GM23338 (cell line): Measurements from ENCODE around the gene KLK11. TPM values are rescaled to one million over a fixed set of nuclear protein-coding genes. Genes with fewer than 3 reads are reported as not detected.

ENCODE experiments used
- ATAC-seq: fragments of 200-7000 bp; cut with Tn5 transposase; 3 replicates; pipeline ENCODE4 v1.9.1; 2020
- DNase-seq: peaks from one replicate; pipeline ENCODE4 v3.0.0-alpha.2; 2015; ENCODE audit warnings: low spot score
- H2AFZ ChIP-seq: fragments of 200-600 bp; sonication (generic); 2 replicates; pipeline ENCODE4 v1.8.0; 2016; ENCODE audit warnings: antibody characterized with exemption, mild to moderate bottlenecking, moderate library complexity
- H3F3A ChIP-seq: fragments of 200-600 bp; sonication (generic); replicated peaks from 2 replicates; pipeline ENCODE4 v1.8.0; 2017; ENCODE audit warnings: antibody characterized with exemption, mixed run types, low read depth
- H3K27ac ChIP-seq: fragments of 200-600 bp; sonication (generic); 2 replicates; pipeline ENCODE4 v1.6.1; 2016; ENCODE audit warnings: low read depth
- H3K27me3 ChIP-seq: fragments of 200-600 bp; sonication (generic); 2 replicates; pipeline ENCODE4 v1.8.0; 2016; ENCODE audit warnings: mild to moderate bottlenecking, mixed run types, moderate library complexity; ENCODE audit not compliant: insufficient read depth
- H3K36me3 ChIP-seq: fragments of 200-600 bp; sonication (generic); 2 replicates; pipeline ENCODE4 v1.8.0; 2016; ENCODE audit warnings: mild to moderate bottlenecking; ENCODE audit not compliant: insufficient read depth
- H3K4me1 ChIP-seq: fragments of 200-600 bp; sonication (generic); 2 replicates; pipeline ENCODE4 v1.8.0; 2016; ENCODE audit warnings: mild to moderate bottlenecking, moderate library complexity; ENCODE audit not compliant: insufficient read depth
- H3K4me2 ChIP-seq: fragments of 200-600 bp; sonication (generic); 2 replicates; pipeline ENCODE4 v1.7.1; 2017; ENCODE audit warnings: mixed run types
- H3K4me3 ChIP-seq: fragments of 200-600 bp; sonication (generic); 2 replicates; pipeline ENCODE4 v1.6.1; 2016; ENCODE audit warnings: mixed run types
- H3K79me2 ChIP-seq: fragments of 200-600 bp; sonication (generic); replicated peaks from 2 replicates; pipeline ENCODE4 v1.8.0; 2017; ENCODE audit warnings: mild to moderate bottlenecking; ENCODE audit not compliant: insufficient read depth
- H3K9me2 ChIP-seq: fragments of 200-600 bp; sonication (generic); 2 replicates; pipeline ENCODE4 v1.8.0; 2017; ENCODE audit not compliant: insufficient read depth
- H4K20me1 ChIP-seq: fragments of 200-600 bp; sonication (generic); replicated peaks from 2 replicates; pipeline ENCODE4 v1.8.0; 2017; ENCODE audit warnings: mild to moderate bottlenecking; ENCODE audit not compliant: insufficient read depth
- H3K27ac Mint-ChIP-seq: 2 replicates; pipeline ENCODE4 v1.8.0; 2020; ENCODE audit warnings: inconsistent platforms, mild to moderate bottlenecking, moderate library complexity, mixed read lengths
- H3K27me3 Mint-ChIP-seq: 3 replicates; pipeline ENCODE4 v1.8.0; 2022; ENCODE audit warnings: low read depth, mild to moderate bottlenecking, moderate library complexity, mixed read lengths, inconsistent platforms; ENCODE audit not compliant: insufficient read depth, poor library complexity
- H3K36me3 Mint-ChIP-seq: 3 replicates; pipeline ENCODE4 v1.8.0; 2021; ENCODE audit warnings: low read depth, mild to moderate bottlenecking, inconsistent platforms, moderate library complexity, mixed read lengths
- H3K4me1 Mint-ChIP-seq: 3 replicates; pipeline ENCODE4 v1.8.0; 2020; ENCODE audit warnings: mild to moderate bottlenecking, inconsistent platforms, mixed read lengths
- H3K4me3 Mint-ChIP-seq: 3 replicates; pipeline ENCODE4 v1.8.0; 2021; ENCODE audit warnings: moderate library complexity, mild to moderate bottlenecking, inconsistent platforms, mixed read lengths
- H3K9me3 Mint-ChIP-seq: 3 replicates; pipeline ENCODE4 v1.8.0; 2020; ENCODE audit warnings: moderate library complexity, mild to moderate bottlenecking, inconsistent platforms, mixed read lengths
- CREB1 ChIP-seq: fragments of 250-450 bp; sonication (Bioruptor Pico); IDR thresholded peaks from 2 replicates; pipeline ENCODE4 v1.5.0; 2020; ENCODE audit warnings: low read depth, mild to moderate bottlenecking, moderate library complexity
- ETS1 ChIP-seq: IDR thresholded peaks from 2 replicates; pipeline ENCODE4 v1.6.1; 2016; ENCODE audit warnings: antibody characterized with exemption
- EZH2phosphoT487 ChIP-seq: fragments of 200-600 bp; sonication (generic); IDR thresholded peaks from one replicate; pipeline ENCODE4 v1.8.1; 2018; ENCODE audit warnings: antibody characterized with exemption; ENCODE audit not compliant: unreplicated experiment
- NANOG ChIP-seq: IDR thresholded peaks from 2 replicates; pipeline ENCODE4 v1.6.1; 2016; ENCODE audit warnings: antibody characterized with exemption, borderline replicate concordance
- POLR2AphosphoS5 ChIP-seq: IDR thresholded peaks from 2 replicates; pipeline ENCODE4 v1.6.1; 2016; ENCODE audit warnings: antibody characterized with exemption, low read depth
- STAT1 ChIP-seq: IDR thresholded peaks from one replicate; pipeline ENCODE4 v1.6.1; 2016; ENCODE audit warnings: antibody characterized with exemption; ENCODE audit not compliant: unreplicated experiment
- ZNF114 ChIP-seq: fragments of 250-450 bp; sonication (Bioruptor Pico); IDR thresholded peaks from 2 replicates; pipeline ENCODE4 v1.5.0; 2020; ENCODE audit warnings: mild to moderate bottlenecking, moderate library complexity
- ZNF331 ChIP-seq: fragments of 250-450 bp; sonication (Bioruptor Pico); IDR thresholded peaks from 2 replicates; pipeline ENCODE4 v1.5.0; 2020; ENCODE audit warnings: low read depth, mild to moderate bottlenecking, moderate library complexity
- polyA plus RNA-seq: library from polyadenylated mRNA; unstranded; fragments of >200 nt; fragmentation: Nextera tagmentation; extraction: Ambion mirVana; gene quantifications from 2 replicates; pipeline ENCODE4 v1.2.1, GENCODE V29; 2016
- total RNA-seq: library from RNA; depleted of rRNA; stranded (reverse); fragments of >200 nt; shearing (Covaris generic); gene quantifications from 2 replicates; pipeline ENCODE4 v1.2.3, GENCODE V29; 2014
- TF ChIP-seq, protein P1 (sequence below): IDR thresholded peaks from one replicate; pipeline ENCODE4 v1.6.1; 2018; ENCODE audit warnings: antibody characterized with exemption; ENCODE audit not compliant: unreplicated experiment
- TF ChIP-seq, protein P2 (sequence below), 2 experiments: fragments of 200-600 bp in 1 of 2; sonication (generic) in 1 of 2; conservative IDR thresholded peaks; 2 replicates each; pipeline versions ENCODE4 v1.5.1 to v1.6.1; 2016 to 2017; ENCODE audit warnings: antibody characterized with exemption in 2 of 2, low read depth in 2 of 2, mild to moderate bottlenecking in 2 of 2, moderate library complexity in 1 of 2
- TF ChIP-seq, protein P3 (sequence below): fragments of 250-450 bp; sonication (Bioruptor Pico); IDR thresholded peaks from 2 replicates; pipeline ENCODE4 v1.5.0; 2020; ENCODE audit warnings: mild to moderate bottlenecking, moderate library complexity

Gene KLK11
- total and polyA plus RNA-seq, 2 experiments from 2014 or later: not detected

DNA sequence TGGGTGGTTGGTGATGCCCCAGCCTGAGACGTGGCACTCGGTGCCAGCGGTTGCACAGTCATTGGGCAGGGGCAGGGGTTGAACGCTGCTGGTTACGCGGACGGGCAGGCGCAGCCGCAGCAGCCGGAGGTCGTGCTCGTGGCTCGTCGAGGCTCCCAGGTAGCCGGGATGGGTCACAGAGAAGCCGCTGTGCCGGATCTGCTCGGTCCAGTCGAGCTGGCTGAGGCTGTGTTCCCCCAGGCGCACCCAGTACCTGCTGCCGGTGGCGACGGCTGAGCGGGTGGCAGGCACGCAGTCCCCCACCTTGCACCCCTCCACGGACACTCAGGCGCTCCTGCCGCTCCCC is 5.4 kb upstream of the KLK11 start (continued):
- TF ChIP-seq, protein P1, sequence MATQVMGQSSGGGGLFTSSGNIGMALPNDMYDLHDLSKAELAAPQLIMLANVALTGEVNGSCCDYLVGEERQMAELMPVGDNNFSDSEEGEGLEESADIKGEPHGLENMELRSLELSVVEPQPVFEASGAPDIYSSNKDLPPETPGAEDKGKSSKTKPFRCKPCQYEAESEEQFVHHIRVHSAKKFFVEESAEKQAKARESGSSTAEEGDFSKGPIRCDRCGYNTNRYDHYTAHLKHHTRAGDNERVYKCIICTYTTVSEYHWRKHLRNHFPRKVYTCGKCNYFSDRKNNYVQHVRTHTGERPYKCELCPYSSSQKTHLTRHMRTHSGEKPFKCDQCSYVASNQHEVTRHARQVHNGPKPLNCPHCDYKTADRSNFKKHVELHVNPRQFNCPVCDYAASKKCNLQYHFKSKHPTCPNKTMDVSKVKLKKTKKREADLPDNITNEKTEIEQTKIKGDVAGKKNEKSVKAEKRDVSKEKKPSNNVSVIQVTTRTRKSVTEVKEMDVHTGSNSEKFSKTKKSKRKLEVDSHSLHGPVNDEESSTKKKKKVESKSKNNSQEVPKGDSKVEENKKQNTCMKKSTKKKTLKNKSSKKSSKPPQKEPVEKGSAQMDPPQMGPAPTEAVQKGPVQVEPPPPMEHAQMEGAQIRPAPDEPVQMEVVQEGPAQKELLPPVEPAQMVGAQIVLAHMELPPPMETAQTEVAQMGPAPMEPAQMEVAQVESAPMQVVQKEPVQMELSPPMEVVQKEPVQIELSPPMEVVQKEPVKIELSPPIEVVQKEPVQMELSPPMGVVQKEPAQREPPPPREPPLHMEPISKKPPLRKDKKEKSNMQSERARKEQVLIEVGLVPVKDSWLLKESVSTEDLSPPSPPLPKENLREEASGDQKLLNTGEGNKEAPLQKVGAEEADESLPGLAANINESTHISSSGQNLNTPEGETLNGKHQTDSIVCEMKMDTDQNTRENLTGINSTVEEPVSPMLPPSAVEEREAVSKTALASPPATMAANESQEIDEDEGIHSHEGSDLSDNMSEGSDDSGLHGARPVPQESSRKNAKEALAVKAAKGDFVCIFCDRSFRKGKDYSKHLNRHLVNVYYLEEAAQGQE: no peak
- TF ChIP-seq STAT1: no peak
- TF ChIP-seq, protein P2, sequence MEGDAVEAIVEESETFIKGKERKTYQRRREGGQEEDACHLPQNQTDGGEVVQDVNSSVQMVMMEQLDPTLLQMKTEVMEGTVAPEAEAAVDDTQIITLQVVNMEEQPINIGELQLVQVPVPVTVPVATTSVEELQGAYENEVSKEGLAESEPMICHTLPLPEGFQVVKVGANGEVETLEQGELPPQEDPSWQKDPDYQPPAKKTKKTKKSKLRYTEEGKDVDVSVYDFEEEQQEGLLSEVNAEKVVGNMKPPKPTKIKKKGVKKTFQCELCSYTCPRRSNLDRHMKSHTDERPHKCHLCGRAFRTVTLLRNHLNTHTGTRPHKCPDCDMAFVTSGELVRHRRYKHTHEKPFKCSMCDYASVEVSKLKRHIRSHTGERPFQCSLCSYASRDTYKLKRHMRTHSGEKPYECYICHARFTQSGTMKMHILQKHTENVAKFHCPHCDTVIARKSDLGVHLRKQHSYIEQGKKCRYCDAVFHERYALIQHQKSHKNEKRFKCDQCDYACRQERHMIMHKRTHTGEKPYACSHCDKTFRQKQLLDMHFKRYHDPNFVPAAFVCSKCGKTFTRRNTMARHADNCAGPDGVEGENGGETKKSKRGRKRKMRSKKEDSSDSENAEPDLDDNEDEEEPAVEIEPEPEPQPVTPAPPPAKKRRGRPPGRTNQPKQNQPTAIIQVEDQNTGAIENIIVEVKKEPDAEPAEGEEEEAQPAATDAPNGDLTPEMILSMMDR (conservative IDR thresholded peaks at IDR 0.05; ENCODE audit: low read depth in 2 of 2): no peak

DNA sequence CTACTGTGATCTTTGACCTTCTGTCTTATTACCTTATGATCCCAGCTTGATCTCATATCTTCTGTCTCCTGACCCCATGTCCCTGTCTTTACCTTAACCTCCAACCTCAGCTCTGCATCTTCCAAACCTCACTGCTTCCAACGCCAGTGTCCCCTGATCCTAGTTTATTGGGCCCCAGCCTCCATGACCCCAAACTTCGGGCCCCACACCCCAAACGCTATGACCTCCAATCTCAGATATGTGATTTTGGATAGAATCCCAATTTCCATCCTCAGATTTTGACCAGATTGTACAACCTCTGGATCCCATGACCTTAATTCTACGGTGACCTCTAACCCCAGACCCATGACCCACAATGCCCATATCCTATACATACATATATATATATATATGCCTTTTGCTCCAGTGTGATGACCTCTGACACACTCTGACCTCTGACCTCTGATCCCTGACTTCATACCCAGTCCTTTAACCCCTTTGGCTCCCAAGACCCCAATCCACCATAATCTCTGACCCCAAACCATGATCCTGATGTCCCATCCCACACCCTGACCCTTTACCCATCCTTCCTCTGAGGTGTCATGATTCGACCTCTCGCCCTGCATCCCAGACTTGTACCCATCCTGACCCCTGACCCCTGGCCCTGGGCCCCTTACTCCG is 4.9 kb upstream of the KLK11 start:
- Histone ChIP-seq H3F3A (no peaks in the 10 kb centered on the region), H3K27ac (no peak overlapping the region), H3K4me3 (no peak overlapping the region), H3K27me3 (no peaks in the 10 kb centered on the region), H3K79me2 (no peaks in the 10 kb centered on the region), H3K4me1 (peaks cover 5% of the 10 kb centered on the region), H2AFZ (0 out of 2 replicates have a peak overlapping the region, but pooled peaks have one; percentile 10), H3K36me3 (no peaks in the 10 kb centered on the region), H3K9me2 (peaks cover 7% of the 10 kb centered on the region; the same call in 1 of the 2 replicates), H4K20me1 (no peaks in the 10 kb centered on the region), H3K4me2 (no peak overlapping the region)
- Mint-ChIP-seq H3K27me3 (peaks cover 18% of the 10 kb centered on the region), H3K4me3 (no peak overlapping the region; the same call in 2 of the 3 replicates), H3K9me3 (no peaks in the 10 kb centered on the region; the same call in 2 of the 3 replicates), H3K36me3 (peaks cover 3% of the 10 kb centered on the region; the same call in 1 of the 3 replicates), H3K4me1 (peaks cover 29% of the 10 kb centered on the region), H3K27ac (no peak overlapping the region)
- no peak for ATAC-seq
- no peak for DNase-seq
- TF ChIP-seq POLR2AphosphoS5 (no peak), ZNF331 (CRISPR knock-in tag) (no peak), ETS1 (no peak), STAT1 (no peak), EZH2phosphoT487 (no peak), ZNF114 (CRISPR knock-in tag) (no peak), NANOG (no peak), CREB1 (CRISPR knock-in tag) (no peak)
- TF ChIP-seq, protein P3, sequence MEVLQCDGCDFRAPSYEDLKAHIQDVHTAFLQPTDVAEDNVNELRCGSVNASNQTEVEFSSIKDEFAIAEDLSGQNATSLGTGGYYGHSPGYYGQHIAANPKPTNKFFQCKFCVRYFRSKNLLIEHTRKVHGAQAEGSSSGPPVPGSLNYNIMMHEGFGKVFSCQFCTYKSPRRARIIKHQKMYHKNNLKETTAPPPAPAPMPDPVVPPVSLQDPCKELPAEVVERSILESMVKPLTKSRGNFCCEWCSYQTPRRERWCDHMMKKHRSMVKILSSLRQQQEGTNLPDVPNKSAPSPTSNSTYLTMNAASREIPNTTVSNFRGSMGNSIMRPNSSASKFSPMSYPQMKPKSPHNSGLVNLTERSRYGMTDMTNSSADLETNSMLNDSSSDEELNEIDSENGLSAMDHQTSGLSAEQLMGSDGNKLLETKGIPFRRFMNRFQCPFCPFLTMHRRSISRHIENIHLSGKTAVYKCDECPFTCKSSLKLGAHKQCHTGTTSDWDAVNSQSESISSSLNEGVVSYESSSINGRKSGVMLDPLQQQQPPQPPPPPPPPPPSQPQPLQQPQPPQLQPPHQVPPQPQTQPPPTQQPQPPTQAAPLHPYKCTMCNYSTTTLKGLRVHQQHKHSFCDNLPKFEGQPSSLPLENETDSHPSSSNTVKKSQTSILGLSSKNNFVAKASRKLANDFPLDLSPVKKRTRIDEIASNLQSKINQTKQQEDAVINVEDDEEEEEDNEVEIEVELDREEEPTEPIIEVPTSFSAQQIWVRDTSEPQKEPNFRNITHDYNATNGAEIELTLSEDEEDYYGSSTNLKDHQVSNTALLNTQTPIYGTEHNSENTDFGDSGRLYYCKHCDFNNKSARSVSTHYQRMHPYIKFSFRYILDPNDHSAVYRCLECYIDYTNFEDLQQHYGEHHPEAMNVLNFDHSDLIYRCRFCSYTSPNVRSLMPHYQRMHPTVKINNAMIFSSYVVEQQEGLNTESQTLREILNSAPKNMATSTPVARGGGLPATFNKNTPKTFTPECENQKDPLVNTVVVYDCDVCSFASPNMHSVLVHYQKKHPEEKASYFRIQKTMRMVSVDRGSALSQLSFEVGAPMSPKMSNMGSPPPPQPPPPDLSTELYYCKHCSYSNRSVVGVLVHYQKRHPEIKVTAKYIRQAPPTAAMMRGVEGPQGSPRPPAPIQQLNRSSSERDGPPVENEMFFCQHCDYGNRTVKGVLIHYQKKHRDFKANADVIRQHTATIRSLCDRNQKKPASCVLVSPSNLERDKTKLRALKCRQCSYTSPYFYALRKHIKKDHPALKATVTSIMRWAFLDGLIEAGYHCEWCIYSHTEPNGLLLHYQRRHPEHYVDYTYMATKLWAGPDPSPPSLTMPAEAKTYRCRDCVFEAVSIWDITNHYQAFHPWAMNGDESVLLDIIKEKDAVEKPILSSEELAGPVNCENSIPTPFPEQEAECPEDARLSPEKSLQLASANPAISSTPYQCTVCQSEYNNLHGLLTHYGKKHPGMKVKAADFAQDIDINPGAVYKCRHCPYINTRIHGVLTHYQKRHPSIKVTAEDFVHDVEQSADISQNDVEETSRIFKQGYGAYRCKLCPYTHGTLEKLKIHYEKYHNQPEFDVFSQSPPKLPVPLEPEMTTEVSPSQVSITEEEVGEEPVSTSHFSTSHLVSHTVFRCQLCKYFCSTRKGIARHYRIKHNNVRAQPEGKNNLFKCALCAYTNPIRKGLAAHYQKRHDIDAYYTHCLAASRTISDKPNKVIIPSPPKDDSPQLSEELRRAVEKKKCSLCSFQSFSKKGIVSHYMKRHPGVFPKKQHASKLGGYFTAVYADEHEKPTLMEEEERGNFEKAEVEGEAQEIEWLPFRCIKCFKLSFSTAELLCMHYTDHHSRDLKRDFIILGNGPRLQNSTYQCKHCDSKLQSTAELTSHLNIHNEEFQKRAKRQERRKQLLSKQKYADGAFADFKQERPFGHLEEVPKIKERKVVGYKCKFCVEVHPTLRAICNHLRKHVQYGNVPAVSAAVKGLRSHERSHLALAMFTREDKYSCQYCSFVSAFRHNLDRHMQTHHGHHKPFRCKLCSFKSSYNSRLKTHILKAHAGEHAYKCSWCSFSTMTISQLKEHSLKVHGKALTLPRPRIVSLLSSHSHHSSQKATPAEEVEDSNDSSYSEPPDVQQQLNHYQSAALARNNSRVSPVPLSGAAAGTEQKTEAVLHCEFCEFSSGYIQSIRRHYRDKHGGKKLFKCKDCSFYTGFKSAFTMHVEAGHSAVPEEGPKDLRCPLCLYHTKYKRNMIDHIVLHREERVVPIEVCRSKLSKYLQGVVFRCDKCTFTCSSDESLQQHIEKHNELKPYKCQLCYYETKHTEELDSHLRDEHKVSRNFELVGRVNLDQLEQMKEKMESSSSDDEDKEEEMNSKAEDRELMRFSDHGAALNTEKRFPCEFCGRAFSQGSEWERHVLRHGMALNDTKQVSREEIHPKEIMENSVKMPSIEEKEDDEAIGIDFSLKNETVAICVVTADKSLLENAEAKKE (CRISPR knock-in tag): no peak
